Skeletal muscle cell (primary cell): ENCODE results near the gene NEK11.

Source experiments
- DNase-seq: peaks from one replicate; pipeline ENCODE4 v3.0.0-alpha.2; 2010; ENCODE audit warnings: low read depth
- H3K4me3 ChIP-seq: 2 replicates; pipeline ENCODE4 v1.5.1; 2011; ENCODE audit warnings: low read depth, mild to moderate bottlenecking, control low read depth, low read length, moderate library complexity

NEK11 gene

GRCh38 chr3:131216801-131217200, 190.1 kb downstream of the NEK11 start:
- no peak overlapping the region for H3K4me3 ChIP-seq
- peak; percentile 95 for DNase-seq

- DNase-seq = peak; percentile 29
- H3K4me3 ChIP-seq = no peak overlapping the region
These were observed 190.6 kb downstream of the NEK11 start for GRCh38 chr3:131217296-131217741.

GRCh38 chr3:131218196-131218595, 191.5 kb downstream of the NEK11 start:
- peak; percentile 78 for DNase-seq
- no peak overlapping the region for H3K4me3 ChIP-seq

GRCh38 chr3:131221731-131222130, 195.1 kb downstream of the NEK11 start:
- H3K4me3 ChIP-seq = no peak overlapping the region
- DNase-seq = peak; percentile 91

GRCh38 chr3:131222599-131222998, 195.9 kb downstream of the NEK11 start:
- DNase-seq = no peak
- no peak overlapping the region for H3K4me3 ChIP-seq

- no peak overlapping the region for H3K4me3 ChIP-seq
- DNase-seq = no peak
These were observed 197.0 kb downstream of the NEK11 start for GRCh38 chr3:131223373-131224289.

GRCh38 chr3:131224886-131225550, 198.3 kb downstream of the NEK11 start:
- H3K4me3 ChIP-seq = no peak overlapping the region
- DNase-seq = peak; percentile 43

- no peak overlapping the region for H3K4me3 ChIP-seq
- DNase-seq = no peak
These were observed 201.8 kb downstream of the NEK11 start for GRCh38 chr3:131228522-131228921.

- no peak overlapping the region for H3K4me3 ChIP-seq
- DNase-seq = peak; percentile 45
These were observed 205.2 kb downstream of the NEK11 start for GRCh38 chr3:131231710-131232389.

GRCh38 chr3:131232711-131233267, 206.1 kb downstream of the NEK11 start:
- no peak overlapping the region for H3K4me3 ChIP-seq
- DNase-seq = no peak

GRCh38 chr3:131233900-131234668, 207.4 kb downstream of the NEK11 start:
- DNase-seq = no peak
- H3K4me3 ChIP-seq = no peak overlapping the region

- no peak for DNase-seq
- no peak overlapping the region for H3K4me3 ChIP-seq
These were observed 209.7 kb downstream of the NEK11 start for GRCh38 chr3:131236421-131236820.

GRCh38 chr3:131238496-131238895, 211.8 kb downstream of the NEK11 start:
- DNase-seq = no peak
- no peak overlapping the region for H3K4me3 ChIP-seq

- H3K4me3 ChIP-seq = no peak overlapping the region
- DNase-seq = no peak
These were observed 212.6 kb downstream of the NEK11 start for GRCh38 chr3:131239267-131239666.

GRCh38 chr3:131242201-131242600, 215.5 kb downstream of the NEK11 start:
- no peak overlapping the region for H3K4me3 ChIP-seq
- DNase-seq = no peak

GRCh38 chr3:131250466-131250865, 223.8 kb downstream of the NEK11 start:
- DNase-seq = no peak
- no peak overlapping the region for H3K4me3 ChIP-seq

- no peak overlapping the region for H3K4me3 ChIP-seq
- DNase-seq = no peak
These were observed 233.8 kb downstream of the NEK11 start for GRCh38 chr3:131260525-131260924.

- no peak overlapping the region for H3K4me3 ChIP-seq
- no peak for DNase-seq
These were observed 234.4 kb downstream of the NEK11 start for GRCh38 chr3:131261104-131261503.

GRCh38 chr3:131275556-131275955, 248.9 kb downstream of the NEK11 start:
- no peak for DNase-seq

More at GRCh38 chr3:131275556-131275955, 248.9 kb downstream of the NEK11 start:
- H3K4me3 ChIP-seq = no peak overlapping the region
